Measurements from ENCODE around the gene USP25.

Gene USP25, protein sequence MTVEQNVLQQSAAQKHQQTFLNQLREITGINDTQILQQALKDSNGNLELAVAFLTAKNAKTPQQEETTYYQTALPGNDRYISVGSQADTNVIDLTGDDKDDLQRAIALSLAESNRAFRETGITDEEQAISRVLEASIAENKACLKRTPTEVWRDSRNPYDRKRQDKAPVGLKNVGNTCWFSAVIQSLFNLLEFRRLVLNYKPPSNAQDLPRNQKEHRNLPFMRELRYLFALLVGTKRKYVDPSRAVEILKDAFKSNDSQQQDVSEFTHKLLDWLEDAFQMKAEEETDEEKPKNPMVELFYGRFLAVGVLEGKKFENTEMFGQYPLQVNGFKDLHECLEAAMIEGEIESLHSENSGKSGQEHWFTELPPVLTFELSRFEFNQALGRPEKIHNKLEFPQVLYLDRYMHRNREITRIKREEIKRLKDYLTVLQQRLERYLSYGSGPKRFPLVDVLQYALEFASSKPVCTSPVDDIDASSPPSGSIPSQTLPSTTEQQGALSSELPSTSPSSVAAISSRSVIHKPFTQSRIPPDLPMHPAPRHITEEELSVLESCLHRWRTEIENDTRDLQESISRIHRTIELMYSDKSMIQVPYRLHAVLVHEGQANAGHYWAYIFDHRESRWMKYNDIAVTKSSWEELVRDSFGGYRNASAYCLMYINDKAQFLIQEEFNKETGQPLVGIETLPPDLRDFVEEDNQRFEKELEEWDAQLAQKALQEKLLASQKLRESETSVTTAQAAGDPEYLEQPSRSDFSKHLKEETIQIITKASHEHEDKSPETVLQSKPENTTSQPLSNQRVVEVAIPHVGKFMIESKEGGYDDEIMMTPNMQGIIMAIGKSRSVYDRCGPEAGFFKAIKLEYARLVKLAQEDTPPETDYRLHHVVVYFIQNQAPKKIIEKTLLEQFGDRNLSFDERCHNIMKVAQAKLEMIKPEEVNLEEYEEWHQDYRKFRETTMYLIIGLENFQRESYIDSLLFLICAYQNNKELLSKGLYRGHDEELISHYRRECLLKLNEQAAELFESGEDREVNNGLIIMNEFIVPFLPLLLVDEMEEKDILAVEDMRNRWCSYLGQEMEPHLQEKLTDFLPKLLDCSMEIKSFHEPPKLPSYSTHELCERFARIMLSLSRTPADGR

GRCh38 chr21:15729674-15730483, at the start of gene USP25:
Gene USP25, plus strand, starts transcription at chr21:15729982. Its CDS starts 412 bp downstream, at chr21:15730394.
- peak; percentile 77 for DNase-seq

GRCh38 chr21:15682186-15682895, 47.4 kb upstream of the USP25 start:
- DNase-seq = peak; percentile 80

DNA sequence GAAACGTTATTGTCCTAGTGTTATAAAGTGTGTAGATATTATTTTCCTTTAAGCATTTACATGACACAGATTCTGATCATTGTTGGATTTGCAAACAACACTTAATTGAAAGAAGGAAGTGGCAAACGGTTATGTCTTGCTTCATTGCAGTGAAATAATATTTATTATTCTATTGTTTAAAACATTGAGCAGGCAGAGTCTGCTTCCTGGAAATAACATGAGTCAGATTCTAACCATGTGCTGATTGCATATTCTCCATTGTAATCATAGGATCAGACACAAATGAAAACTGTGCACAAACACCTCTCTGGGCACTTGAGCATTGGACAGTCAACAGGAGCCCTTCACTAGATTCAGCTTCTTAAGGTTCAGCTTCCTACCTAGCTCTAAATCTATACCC, 46.8 kb upstream of the USP25 start:
- peak; percentile 40 for DNase-seq

GRCh38 chr21:15686506-15686905, 43.3 kb upstream of the USP25 start:
- DNase-seq = no peak

GRCh38 chr21:15687208-15687607, 42.6 kb upstream of the USP25 start:
- peak; percentile 60 for DNase-seq

- DNase-seq = no peak
Measured at GRCh38 chr21:15688016-15688415, 41.8 kb upstream of the USP25 start.

DNA sequence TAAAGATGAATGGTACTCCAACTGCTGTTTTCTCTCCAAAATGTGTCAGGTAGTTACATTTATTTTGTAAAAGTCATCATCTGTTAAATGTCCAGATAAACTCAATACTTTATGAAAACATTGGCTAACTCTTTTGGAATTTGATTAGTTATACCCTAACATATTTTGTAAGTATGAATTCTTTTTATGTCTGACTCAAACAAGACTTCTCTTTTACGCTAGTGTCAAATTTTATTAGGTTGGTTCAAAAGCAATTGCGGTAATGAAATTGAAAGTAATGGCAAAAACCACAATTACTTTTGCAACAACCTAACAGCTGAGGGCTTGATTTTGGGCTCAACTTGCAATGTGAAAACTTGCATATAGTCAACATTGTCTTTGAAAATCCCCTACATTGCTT, 41.0 kb upstream of the USP25 start:
- DNase-seq = peak; percentile 53

DNA sequence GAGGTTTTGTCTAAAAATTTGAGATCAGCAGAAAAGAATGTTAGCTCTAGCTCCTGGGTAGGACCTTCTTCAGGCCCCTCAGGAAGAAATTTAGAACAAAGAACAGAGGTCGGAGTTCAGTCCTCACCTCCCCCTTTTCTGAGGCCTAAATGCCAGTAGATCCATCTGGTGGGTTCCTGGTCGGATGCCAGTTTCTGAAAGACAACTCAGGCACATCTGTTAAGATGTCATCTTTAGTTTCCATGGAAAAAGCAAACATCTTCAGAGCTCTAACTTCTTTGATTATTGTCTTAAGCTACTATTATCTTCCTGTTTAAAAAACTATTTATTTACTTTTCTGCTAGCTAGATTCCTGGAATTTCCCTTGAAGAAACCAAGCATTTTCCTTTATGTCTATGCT, 37.1 kb upstream of the USP25 start:
- DNase-seq = no peak

DNA sequence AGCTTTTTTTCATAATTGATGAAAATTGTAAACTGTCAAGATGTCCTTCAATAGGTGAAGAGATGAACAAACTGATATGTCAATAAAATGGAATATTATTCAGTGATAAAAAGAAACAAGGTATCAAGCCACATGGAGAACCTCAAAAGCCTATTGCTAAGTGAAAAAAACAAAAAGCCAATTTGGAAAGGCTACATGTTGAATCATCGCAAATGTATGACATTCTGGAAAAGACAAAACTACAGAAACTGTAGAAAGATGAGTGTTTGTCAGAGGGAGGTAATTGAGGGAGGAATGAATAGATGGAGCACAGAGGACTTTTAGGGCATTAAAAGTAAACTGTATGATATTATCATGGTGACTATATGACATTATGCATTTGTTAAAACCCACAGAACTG, 34.5 kb upstream of the USP25 start:
- no peak for DNase-seq

DNA sequence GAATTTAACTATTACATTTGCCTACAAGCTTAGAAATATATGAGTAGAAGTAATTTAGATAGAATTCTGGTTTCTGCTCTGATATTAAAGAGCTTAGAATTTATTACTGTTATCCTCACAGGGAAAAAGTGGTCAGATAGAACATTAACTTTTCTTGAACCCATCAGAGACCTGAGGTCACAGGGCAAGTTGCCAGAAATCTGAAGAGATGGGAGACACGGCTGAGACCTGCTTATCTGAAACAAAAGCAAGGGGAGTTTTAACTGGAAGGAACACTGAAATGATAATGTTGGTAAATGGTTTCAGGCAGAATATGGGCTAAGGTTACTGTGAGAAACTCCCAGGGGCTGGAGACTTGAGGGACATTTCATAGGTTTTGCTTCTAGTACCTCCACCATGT, 28.0 kb upstream of the USP25 start:
- DNase-seq = no peak

- DNase-seq = no peak
Measured at GRCh38 chr21:15703932-15704331, 25.9 kb upstream of the USP25 start.

DNA sequence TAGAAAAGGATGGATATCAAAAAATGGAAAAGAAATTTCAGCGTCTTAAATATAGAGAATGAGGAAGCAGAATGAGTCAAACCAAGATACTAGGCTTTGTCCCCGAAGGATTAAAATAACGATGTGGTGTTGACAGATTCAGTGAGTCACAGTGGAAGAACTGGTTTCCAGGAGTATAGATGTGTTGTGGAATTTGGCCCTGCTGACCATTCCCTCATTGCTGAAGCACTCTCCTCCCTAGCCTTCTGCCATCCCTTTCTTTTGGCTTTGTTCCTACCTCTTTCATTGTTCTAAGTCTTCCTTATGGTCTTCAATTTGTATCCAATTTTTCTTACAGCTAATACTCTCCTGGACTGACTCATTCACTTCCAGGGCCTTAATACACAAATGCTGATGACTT, 23.1 kb upstream of the USP25 start:
- peak; percentile 97 for DNase-seq

GRCh38 chr21:15713412-15713811, 16.4 kb upstream of the USP25 start:
- no peak for DNase-seq

GRCh38 chr21:15718711-15719110, 11.1 kb upstream of the USP25 start:
- no peak for DNase-seq

DNA sequence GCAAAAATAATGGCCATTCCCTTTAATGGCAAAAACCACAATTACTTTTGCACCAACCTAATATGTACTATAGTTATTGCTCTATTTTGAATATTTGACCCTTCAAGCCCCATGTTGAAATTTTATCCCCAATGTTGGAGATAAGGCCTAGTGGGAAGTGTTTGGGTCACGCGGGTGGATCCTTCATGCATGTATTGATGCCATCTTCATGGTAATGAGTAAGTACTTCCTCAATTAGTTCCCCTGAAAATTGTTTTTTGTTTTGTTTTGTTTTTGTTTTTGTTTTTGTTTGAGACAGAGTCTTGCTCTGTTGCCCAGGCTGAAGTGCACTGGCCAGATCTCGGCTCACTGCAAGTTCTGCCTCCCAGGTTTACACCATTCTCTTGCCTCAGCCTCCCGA, 9.8 kb upstream of the USP25 start:
- DNase-seq = no peak

DNA sequence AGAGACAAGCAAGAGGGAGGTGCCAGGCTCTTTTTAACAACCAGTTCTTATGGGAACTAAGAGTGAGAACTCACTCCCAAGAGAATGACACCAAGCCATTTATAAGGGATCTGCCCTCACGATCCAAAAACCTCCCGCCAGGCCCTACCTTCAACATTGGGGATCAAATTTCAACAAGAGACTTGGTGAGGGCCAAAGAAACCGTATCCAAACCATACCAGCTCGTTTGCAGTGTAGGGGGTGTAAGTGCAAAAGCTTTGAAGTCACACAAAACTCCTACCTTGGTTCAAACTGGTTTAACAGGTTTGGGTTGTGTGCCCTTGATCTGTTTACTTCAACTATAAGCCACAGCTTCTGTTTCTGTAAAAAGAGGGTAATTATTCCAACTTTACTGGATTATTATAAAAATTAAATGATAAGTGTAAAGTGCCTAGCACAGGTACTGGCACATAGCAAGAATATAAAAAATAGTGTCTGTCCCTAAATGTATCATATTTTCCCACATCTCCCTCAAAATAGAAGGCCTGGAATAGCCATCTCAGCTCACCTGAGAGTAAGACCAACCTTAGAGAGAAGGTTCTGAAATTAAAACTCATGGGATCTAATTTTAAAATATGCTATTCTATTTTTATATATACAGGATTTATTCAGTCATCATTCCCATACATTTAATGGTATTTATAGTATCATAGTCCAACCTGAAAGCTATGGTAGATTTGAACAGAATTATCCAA, 7.0 kb upstream of the USP25 start:
- DNase-seq = no peak

GRCh38 chr21:15725949-15726348, 3.8 kb upstream of the USP25 start:
- DNase-seq = no peak

- DNase-seq = no peak
Measured at GRCh38 chr21:15728046-15728445, 1.7 kb upstream of the USP25 start.

DNA sequence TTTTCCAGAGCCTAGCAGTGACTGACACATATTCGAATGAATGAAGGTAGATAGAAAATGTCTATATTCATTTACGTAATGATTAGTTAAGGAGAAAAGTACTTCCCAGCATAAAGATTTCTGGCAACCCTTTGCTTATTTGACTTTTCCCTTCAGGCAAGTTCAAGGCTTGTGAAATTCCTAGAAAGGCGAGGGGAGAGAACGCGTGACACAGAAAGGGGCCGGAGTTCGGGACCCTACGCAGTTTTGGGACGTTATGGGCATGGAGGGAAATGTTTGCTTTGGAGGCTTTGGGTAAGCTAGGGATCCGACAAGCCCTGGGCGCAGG, 472 bp upstream of the USP25 start:
- DNase-seq = no peak

DNA sequence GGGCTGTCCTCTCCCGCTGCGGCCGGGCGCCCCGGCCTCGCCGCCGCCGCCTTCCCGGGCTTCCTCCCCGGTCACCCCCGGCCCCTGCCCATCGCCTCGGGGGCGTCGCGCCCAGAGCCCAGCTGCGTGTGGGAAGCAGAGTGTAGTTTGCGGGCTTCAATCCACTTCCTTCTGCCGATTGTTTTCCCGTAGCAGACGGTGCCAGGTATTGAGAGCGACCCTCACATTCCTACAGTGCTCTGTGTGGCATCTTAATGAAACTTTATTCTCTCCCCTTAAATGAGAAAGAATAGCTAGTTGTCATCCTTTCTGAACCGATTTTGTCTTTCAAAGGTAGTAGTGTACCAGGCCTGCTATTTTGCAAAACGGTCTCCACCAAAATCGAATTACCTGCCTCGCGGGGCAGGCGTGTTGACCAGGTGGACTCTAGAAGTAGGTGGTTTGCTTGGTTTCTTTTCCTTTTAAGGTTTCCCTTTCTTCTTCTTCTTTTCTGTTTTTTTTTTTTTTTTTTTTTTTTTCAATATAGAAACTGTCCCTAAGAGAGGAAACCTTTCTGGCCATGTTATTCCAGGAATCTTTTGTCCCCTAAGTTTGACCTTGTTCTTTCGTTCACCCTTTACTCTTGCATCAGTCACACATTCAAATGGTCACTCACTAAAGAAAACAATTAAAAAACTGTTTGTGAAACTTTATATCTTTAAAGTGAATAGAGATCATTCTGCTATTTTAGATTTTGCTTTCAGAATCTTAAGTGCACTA, 881 bp downstream of the USP25 start:
- no peak for DNase-seq

DNA sequence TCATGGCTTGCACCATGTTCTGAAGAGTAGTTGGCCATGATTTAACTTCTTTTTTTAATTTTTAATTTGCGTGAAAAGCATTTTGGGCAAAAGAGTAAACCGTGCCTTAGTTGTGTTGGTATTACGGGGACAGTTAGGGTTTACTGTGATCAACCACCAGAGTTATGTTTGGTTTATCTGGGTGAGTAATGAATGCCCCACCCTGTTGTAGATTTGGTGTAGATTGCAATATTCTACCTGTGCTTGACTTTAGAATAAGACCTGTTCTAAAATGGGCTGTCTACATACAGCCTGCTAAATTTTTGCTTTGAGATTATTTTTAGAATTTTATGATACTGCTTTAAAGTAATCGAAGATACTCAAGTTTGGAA, 1.4 kb downstream of the USP25 start:
- DNase-seq = no peak

Data from fibroblast of skin of right quadriceps (primary cell).